A673 (cell line): ENCODE data around the gene BEST1. TPM values are rescaled to one million over a fixed set of nuclear protein-coding genes. Genes with fewer than 3 reads are reported as not detected.

Experiments used
- BruUV-seq: library from RNA; stranded (reverse); fragments of 400-500 nt; replicated peaks from 2 replicates; lab custom pipeline; 2021; lab: Mats Ljungman, UMichigan
- CTCF ChIA-PET: fragments of 300-600 bp; sonication (Branson Sonifier 250); formaldehyde crosslinking; loops from one replicate; lab custom pipeline; 2022; ENCODE audit warnings: antibody characterized with exemption; lab: Charles Lee
- POLR2A ChIA-PET: fragments of 300-600 bp; sonication (Branson Sonifier 250); formaldehyde crosslinking; loops from one replicate; lab custom pipeline; 2022; ENCODE audit warnings: antibody characterized with exemption; ENCODE audit not compliant: low non-redundant PET; lab: Charles Lee
- DNase-seq: peaks from one replicate; pipeline ENCODE4 v3.0.0-alpha.2; 2015; ENCODE audit warnings: low spot score
- H3K27ac ChIP-seq: fragments of 200-600 bp; sonication (generic); 2 replicates; pipeline ENCODE4 v1.5.1; 2016; ENCODE audit warnings: mixed run types, low read depth, mild to moderate bottlenecking, mixed read lengths, antibody characterized with exemption, low read length; ENCODE audit not compliant: poor library complexity, severe bottlenecking
- H3K27me3 ChIP-seq: fragments of 200-600 bp; sonication (generic); replicated peaks from 2 replicates; pipeline ENCODE4 v1.6.1; 2017; ENCODE audit warnings: mixed run types, low read depth, mild to moderate bottlenecking, mixed read lengths, antibody characterized with exemption, low read length; ENCODE audit not compliant: insufficient read depth, poor library complexity
- H3K36me3 ChIP-seq: fragments of 200-600 bp; sonication (generic); 2 replicates; pipeline ENCODE4 v1.6.1; 2016; ENCODE audit warnings: mixed run types, mild to moderate bottlenecking, mixed read lengths, antibody characterized with exemption, low read length; ENCODE audit not compliant: insufficient read depth, poor library complexity, severe bottlenecking
- H3K4me1 ChIP-seq: fragments of 200-600 bp; sonication (generic); 2 replicates; pipeline ENCODE4 v1.6.1; 2017; ENCODE audit warnings: mixed run types, mild to moderate bottlenecking, mixed read lengths, antibody characterized with exemption, low read length; ENCODE audit not compliant: insufficient read depth, poor library complexity, severe bottlenecking
- H3K4me3 ChIP-seq: fragments of 200-600 bp; sonication (generic); 2 replicates; pipeline ENCODE4 v1.5.1; 2016; ENCODE audit warnings: low read depth, mixed run types, mild to moderate bottlenecking, mixed read lengths, low read length; ENCODE audit not compliant: poor library complexity, severe bottlenecking
- H3K9me3 ChIP-seq: fragments of 200-600 bp; sonication (generic); 2 replicates; pipeline ENCODE4 v1.6.1; 2016; ENCODE audit warnings: mixed run types, low read depth, mild to moderate bottlenecking, mixed read lengths, antibody characterized with exemption, low read length; ENCODE audit not compliant: poor library complexity, severe bottlenecking
- EZH2 ChIP-seq: fragments of 200-600 bp; sonication (generic); IDR thresholded peaks from 2 replicates; pipeline ENCODE4 v1.6.1; 2017; ENCODE audit warnings: borderline replicate concordance, low read depth, mild to moderate bottlenecking, mixed read lengths, antibody characterized with exemption, low read length; ENCODE audit not compliant: poor library complexity, severe bottlenecking
- intact Hi-C: fragments of 100-400 bp; cut with micrococcal nuclease; formaldehyde crosslinking; loops from one replicate; pipeline ENCODE4 v1.10.0; 2022; ENCODE audit not compliant: unreplicated experiment
- total RNA-seq: library from RNA; stranded (reverse); gene quantifications from 2 replicates; pipeline ENCODE4 v1.2.3, GENCODE V29; 2021
- TF ChIP-seq, protein P1 (sequence below): fragments of 300-800, 200-600 bp; sonication (generic); conservative IDR thresholded peaks from 2 replicates; pipeline ENCODE4 v1.5.1; 2017; ENCODE audit warnings: low read depth, mild to moderate bottlenecking, antibody characterized with exemption, low read length, moderate library complexity, mixed read lengths

The BEST1 gene
- total RNA-seq, 1 experiment from 2014 or later, result 5.3 TPM

- intact Hi-C loops, result no loop called here
- POLR2A ChIA-PET, result no interaction called here
- no TSS peak for BruUV-seq
Measured at GRCh38 chr11:61911128-61911700, 38.9 kb upstream of the BEST1 start.

GRCh38 chr11:61911701-61912529, 38.2 kb upstream of the BEST1 start:
- no TSS peak for BruUV-seq
- POLR2A ChIA-PET, result no interaction called here
- Histone ChIP-seq H3K27me3 (no peaks in the 10 kb centered on the region), H3K4me1 (no peaks in the 10 kb centered on the region), H3K36me3 (no peaks in the 10 kb centered on the region), H3K27ac (no peak overlapping the region), H3K9me3 (no peaks in the 10 kb centered on the region), H3K4me3 (no peak overlapping the region)
- DNase-seq, result no peak
- TF ChIP-seq EZH2, result no peak
- TF ChIP-seq, protein P1, sequence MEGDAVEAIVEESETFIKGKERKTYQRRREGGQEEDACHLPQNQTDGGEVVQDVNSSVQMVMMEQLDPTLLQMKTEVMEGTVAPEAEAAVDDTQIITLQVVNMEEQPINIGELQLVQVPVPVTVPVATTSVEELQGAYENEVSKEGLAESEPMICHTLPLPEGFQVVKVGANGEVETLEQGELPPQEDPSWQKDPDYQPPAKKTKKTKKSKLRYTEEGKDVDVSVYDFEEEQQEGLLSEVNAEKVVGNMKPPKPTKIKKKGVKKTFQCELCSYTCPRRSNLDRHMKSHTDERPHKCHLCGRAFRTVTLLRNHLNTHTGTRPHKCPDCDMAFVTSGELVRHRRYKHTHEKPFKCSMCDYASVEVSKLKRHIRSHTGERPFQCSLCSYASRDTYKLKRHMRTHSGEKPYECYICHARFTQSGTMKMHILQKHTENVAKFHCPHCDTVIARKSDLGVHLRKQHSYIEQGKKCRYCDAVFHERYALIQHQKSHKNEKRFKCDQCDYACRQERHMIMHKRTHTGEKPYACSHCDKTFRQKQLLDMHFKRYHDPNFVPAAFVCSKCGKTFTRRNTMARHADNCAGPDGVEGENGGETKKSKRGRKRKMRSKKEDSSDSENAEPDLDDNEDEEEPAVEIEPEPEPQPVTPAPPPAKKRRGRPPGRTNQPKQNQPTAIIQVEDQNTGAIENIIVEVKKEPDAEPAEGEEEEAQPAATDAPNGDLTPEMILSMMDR, result no peak
- intact Hi-C loops, result no loop called here
- CTCF ChIA-PET, result interaction anchor here (0.6 kb wide), 1 partner anchor 22 kb away, joined by 3 read pairs; no protein-coding TSS in a partner anchor

More at GRCh38 chr11:61911128-61911700, 38.9 kb upstream of the BEST1 start:
- Histone ChIP-seq H3K27ac (no peak overlapping the region), H3K27me3 (no peaks in the 10 kb centered on the region), H3K4me3 (no peak overlapping the region), H3K36me3 (peaks cover 4% of the 10 kb centered on the region), H3K9me3 (no peaks in the 10 kb centered on the region), H3K4me1 (no peaks in the 10 kb centered on the region)
- DNase-seq, result no peak
- TF ChIP-seq, protein P1, result no peak
- no peak for TF ChIP-seq EZH2
- CTCF ChIA-PET, result no interaction called here

DNA sequence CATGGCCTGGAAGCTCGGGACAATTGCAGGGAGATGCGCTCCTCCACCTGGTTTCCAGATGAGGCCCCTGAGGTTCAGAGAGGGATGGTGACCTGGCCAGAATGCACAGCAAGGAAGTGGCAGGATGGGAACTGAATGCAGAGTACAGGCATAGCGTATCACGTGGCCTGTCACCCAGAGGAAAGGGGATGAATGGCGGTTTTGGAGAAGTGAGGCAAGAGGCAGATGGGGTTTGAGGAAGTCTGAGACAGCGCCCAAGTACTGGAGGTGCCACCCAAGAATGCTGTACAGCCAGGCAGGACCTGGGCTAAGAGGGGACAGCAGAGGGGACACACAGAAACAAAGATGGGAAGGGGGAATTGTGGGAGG, 37.6 kb upstream of the BEST1 start:
- Histone ChIP-seq H3K36me3 (no peaks in the 10 kb centered on the region), H3K4me3 (no peak overlapping the region), H3K9me3 (no peaks in the 10 kb centered on the region), H3K27me3 (no peaks in the 10 kb centered on the region), H3K4me1 (no peaks in the 10 kb centered on the region), H3K27ac (no peak overlapping the region)
- TF ChIP-seq EZH2, result no peak
- TF ChIP-seq, protein P1, result no peak
- ChIA-PET CTCF (interaction anchor here (0.6 kb wide), 1 partner anchor 21 kb away, joined by 3 read pairs; no protein-coding TSS in a partner anchor), POLR2A (no interaction called here)
- DNase-seq, result no peak
- no TSS peak for BruUV-seq
- intact Hi-C loops, result no loop called here
